ENCODE results near the gene DEDD2. TPM values are rescaled to one million over a fixed set of nuclear protein-coding genes. Genes with fewer than 3 reads are reported as not detected.

DEDD2 gene
- total RNA-seq, 1 donor from 2014 or later, result 23.7 TPM

- no peaks in the 10 kb centered on the region for H3K36me3 Mint-ChIP-seq
- TF ChIP-seq CTCF (conservative IDR thresholded peaks at IDR 0.05), result peak; percentile 95
- H3K4me1 Mint-ChIP-seq (ENCODE audit: unreplicated experiment), result peaks cover 9% of the 10 kb centered on the region
- no peaks in the 10 kb centered on the region for H3K9me3 Mint-ChIP-seq
- H3K4me3 Mint-ChIP-seq, result no peak overlapping the region
- peaks cover 56% of the 10 kb centered on the region for H3K27me3 Mint-ChIP-seq
- no peak overlapping the region for H3K27ac Mint-ChIP-seq
- DNase-seq (ENCODE audit: extremely low spot score, unreplicated experiment), result peak; percentile 80
These were observed 33.0 kb downstream of the DEDD2 start for GRCh38 chr19:42184401-42184861.

- H3K27ac Mint-ChIP-seq, result no peak overlapping the region
- DNase-seq (ENCODE audit: extremely low spot score, unreplicated experiment), result no peak
- no peaks in the 10 kb centered on the region for H3K36me3 Mint-ChIP-seq
- peaks cover 47% of the 10 kb centered on the region for H3K27me3 Mint-ChIP-seq
- H3K9me3 Mint-ChIP-seq, result no peaks in the 10 kb centered on the region
- H3K4me3 Mint-ChIP-seq, result no peak overlapping the region
- H3K4me1 Mint-ChIP-seq (ENCODE audit: unreplicated experiment), result peaks cover 6% of the 10 kb centered on the region
- TF ChIP-seq CTCF (conservative IDR thresholded peaks at IDR 0.05), result peak; percentile 62
These were observed 38.4 kb downstream of the DEDD2 start for GRCh38 chr19:42178791-42179674.

- Mint-ChIP-seq H3K4me3 (no peak overlapping the region), H3K36me3 (no peaks in the 10 kb centered on the region), H3K27ac (no peak overlapping the region), H3K9me3 (no peaks in the 10 kb centered on the region), H3K4me1 (ENCODE audit: unreplicated experiment) (peaks cover 6% of the 10 kb centered on the region), H3K27me3 (peaks cover 50% of the 10 kb centered on the region)
- TF ChIP-seq CTCF (conservative IDR thresholded peaks at IDR 0.05), result no peak
- DNase-seq (ENCODE audit: extremely low spot score, unreplicated experiment), result no peak
These were observed 39.8 kb downstream of the DEDD2 start for GRCh38 chr19:42177686-42178019.

- peak; percentile 89 for DNase-seq (ENCODE audit: extremely low spot score, unreplicated experiment)
- Mint-ChIP-seq H3K4me3 (no peak overlapping the region), H3K27me3 (peaks cover 50% of the 10 kb centered on the region), H3K9me3 (no peaks in the 10 kb centered on the region), H3K27ac (no peak overlapping the region), H3K4me1 (ENCODE audit: unreplicated experiment) (peaks cover 6% of the 10 kb centered on the region), H3K36me3 (no peaks in the 10 kb centered on the region)
- peak; percentile 64 for TF ChIP-seq CTCF (conservative IDR thresholded peaks at IDR 0.05)
These were observed 40.3 kb downstream of the DEDD2 start for GRCh38 chr19:42176990-42177685.

- Mint-ChIP-seq H3K27me3 (peaks cover 50% of the 10 kb centered on the region), H3K36me3 (no peaks in the 10 kb centered on the region), H3K4me3 (peak overlapping the region; percentile 84), H3K27ac (no peak overlapping the region), H3K4me1 (ENCODE audit: unreplicated experiment) (peaks cover 6% of the 10 kb centered on the region), H3K9me3 (no peaks in the 10 kb centered on the region)
- no peak for DNase-seq (ENCODE audit: extremely low spot score, unreplicated experiment)
- TF ChIP-seq CTCF (conservative IDR thresholded peaks at IDR 0.05), result no peak
These were observed 40.9 kb downstream of the DEDD2 start for GRCh38 chr19:42176649-42176989.
